DLD1 (cell line): ENCODE results near the gene OR51A7.
"Not testable (repeated sequence)": the region's sequence is repeated elsewhere in the genome, so short reads cannot be mapped to it uniquely, and the experiment has no call there.

Experiments
- in situ Hi-C: cut with HindIII; loops from 2 replicates; pipeline ENCODE4 v1.10.0; 2017; ENCODE audit warnings: low sequenced_read_pairs

OR51A7 gene

GRCh38 chr11:4903484-4903883 is at the start of gene OR51A7:
TSS of gene OR51A7 (plus strand) at chr11:4903783. CDS start at chr11:4907370, 3,587 bp downstream.
- in situ Hi-C loops: no loop called here

- in situ Hi-C loops: not testable (repeated sequence)
These were observed 49.3 kb upstream of the OR51A7 start for GRCh38 chr11:4854286-4854685.

- in situ Hi-C loops: no loop called here
These were observed 40.9 kb upstream of the OR51A7 start for GRCh38 chr11:4862447-4863236.

- in situ Hi-C loops: no loop called here
These were observed 39.7 kb upstream of the OR51A7 start for GRCh38 chr11:4863876-4864275.

- in situ Hi-C loops: no loop called here
These were observed 37.7 kb upstream of the OR51A7 start for GRCh38 chr11:4865855-4866254.

GRCh38 chr11:4881188-4881587 is 22.4 kb upstream of the OR51A7 start:
- in situ Hi-C loops: no loop called here

- in situ Hi-C loops: no loop called here
These were observed 21.6 kb upstream of the OR51A7 start, which contains the start of gene OR51T1 for GRCh38 chr11:4881860-4882500. TSS of gene OR51T1 (plus strand) at chr11:4881900. CDS start at chr11:4881900, 0 bp downstream.

GRCh38 chr11:4882543-4882942 is 21.0 kb upstream of the OR51A7 start:
- in situ Hi-C loops: no loop called here

GRCh38 chr11:4884361-4884760 is 19.2 kb upstream of the OR51A7 start:
- in situ Hi-C loops: no loop called here

GRCh38 chr11:4886186-4886585 is 17.4 kb upstream of the OR51A7 start:
- in situ Hi-C loops: no loop called here

GRCh38 chr11:4887591-4887990 is 16.0 kb upstream of the OR51A7 start:
- in situ Hi-C loops: no loop called here

GRCh38 chr11:4890279-4890678 is 13.3 kb upstream of the OR51A7 start:
- in situ Hi-C loops: no loop called here

- in situ Hi-C loops: no loop called here
These were observed 11.5 kb upstream of the OR51A7 start for GRCh38 chr11:4891996-4892640.

GRCh38 chr11:4916581-4916980 is 13.0 kb downstream of the OR51A7 start:
- in situ Hi-C loops: no loop called here

- in situ Hi-C loops: no loop called here
These were observed 15.7 kb downstream of the OR51A7 start, which contains the start of gene OR51G2 for GRCh38 chr11:4919250-4919649. TSS of gene OR51G2 (minus strand) at chr11:4919350. CDS start at chr11:4915663, 3,687 bp downstream.

GRCh38 chr11:4921796-4922195 is 18.2 kb downstream of the OR51A7 start:
- in situ Hi-C loops: no loop called here

- in situ Hi-C loops: no loop called here
These were observed 18.7 kb downstream of the OR51A7 start for GRCh38 chr11:4922304-4922703.

- in situ Hi-C loops: no loop called here
These were observed 20.7 kb downstream of the OR51A7 start, which contains the start of gene OR51G1 for GRCh38 chr11:4924239-4924638. TSS of gene OR51G1 (minus strand) at chr11:4924339. CDS start at chr11:4924339, 0 bp downstream.

GRCh38 chr11:4926608-4927007 is 23.0 kb downstream of the OR51A7 start:
- in situ Hi-C loops: no loop called here

- in situ Hi-C loops: no loop called here
These were observed 29.2 kb downstream of the OR51A7 start for GRCh38 chr11:4932751-4933150.

GRCh38 chr11:4936745-4937144 is 33.2 kb downstream of the OR51A7 start:
- in situ Hi-C loops: no loop called here

- in situ Hi-C loops: no loop called here
These were observed 43.9 kb downstream of the OR51A7 start, which contains the start of gene OR51A4 for GRCh38 chr11:4947505-4947904. TSS of gene OR51A4 (minus strand) at chr11:4947605. CDS start at chr11:4947100, 505 bp downstream.
